OCI-LY1 (cell line): ENCODE results near the gene IFT52.
A peak's percentile ranks its signal among the peaks of the same experiment; 100 is the strongest.

Source experiments
- H2AFZ ChIP-seq: fragments of 200-600 bp; sonication (generic), shearing (Covaris generic); 2 replicates; pipeline ENCODE4 v1.6.0; 2014; ENCODE audit warnings: antibody characterized with exemption, mild to moderate bottlenecking, low read length
- H3F3A ChIP-seq: fragments of 200-600 bp; sonication (generic), shearing (Covaris generic); 2 replicates; pipeline ENCODE4 v1.6.0; 2014; ENCODE audit warnings: mild to moderate bottlenecking, antibody characterized with exemption, low read length, moderate library complexity; ENCODE audit not compliant: insufficient read depth
- H3K27ac ChIP-seq: fragments of 200-600 bp; sonication (generic); 2 replicates; pipeline ENCODE4 v1.5.1; 2014; ENCODE audit warnings: low read length, mixed run types, mild to moderate bottlenecking, low read depth; ENCODE audit not compliant: poor library complexity, severe bottlenecking
- H3K27me3 ChIP-seq: fragments of 200-600 bp; sonication (generic); 2 replicates; pipeline ENCODE4 v1.6.0; 2014; ENCODE audit warnings: antibody characterized with exemption, mild to moderate bottlenecking, low read length, moderate library complexity; ENCODE audit not compliant: insufficient read depth
- H3K36me3 ChIP-seq: fragments of 200-600 bp; sonication (generic); 2 replicates; pipeline ENCODE4 v1.6.1; 2014; ENCODE audit warnings: mild to moderate bottlenecking, antibody characterized with exemption, low read length, moderate library complexity, mixed read lengths; ENCODE audit not compliant: insufficient read depth
- H3K4me1 ChIP-seq: fragments of 200-600 bp; sonication (generic); 2 replicates; pipeline ENCODE4 v1.5.1; 2014; ENCODE audit warnings: mild to moderate bottlenecking, low read length, moderate library complexity; ENCODE audit not compliant: insufficient read depth, severe bottlenecking
- H3K4me2 ChIP-seq: fragments of 200-600 bp; sonication (generic), shearing (Covaris generic); 2 replicates; pipeline ENCODE4 v1.6.1; 2014; ENCODE audit warnings: low read length
- H3K4me3 ChIP-seq: fragments of 200-600 bp; sonication (generic); 2 replicates; pipeline ENCODE4 v1.5.1; 2014; ENCODE audit warnings: low read length, low read depth, mild to moderate bottlenecking, mixed read lengths; ENCODE audit not compliant: poor library complexity, severe bottlenecking
- H3K79me2 ChIP-seq: fragments of 200-600 bp; shearing (Covaris generic); 2 replicates; pipeline ENCODE4 v1.6.1; 2016; ENCODE audit warnings: mixed run types, low read length, mixed read lengths; ENCODE audit not compliant: insufficient read depth
- H3K9ac ChIP-seq: fragments of 200-600 bp; sonication (generic), shearing (Covaris generic); 2 replicates; pipeline ENCODE4 v1.6.1; 2014; ENCODE audit warnings: mild to moderate bottlenecking, low read length, mixed read lengths
- H3K9me2 ChIP-seq: fragments of 200-600 bp; sonication (generic), shearing (Covaris generic); 2 replicates; pipeline ENCODE4 v1.6.1; 2014; ENCODE audit warnings: low read depth, mild to moderate bottlenecking, low read length, mixed read lengths
- H3K9me3 ChIP-seq: fragments of 200-600 bp; shearing (Covaris generic); 2 replicates; pipeline ENCODE4 v1.6.1; 2014; ENCODE audit warnings: low read length, mixed read lengths
- H4K20me1 ChIP-seq: fragments of 200-600 bp; sonication (generic), shearing (Covaris generic); 2 replicates; pipeline ENCODE4 v1.6.0; 2016; ENCODE audit warnings: mild to moderate bottlenecking, low read length; ENCODE audit not compliant: insufficient read depth
- EZH2 ChIP-seq: fragments of 200-600 bp; sonication (generic), shearing (Covaris generic); IDR thresholded peaks from 2 replicates; pipeline ENCODE4 v1.8.0; 2017; ENCODE audit warnings: borderline replicate concordance, mixed run types, mild to moderate bottlenecking, antibody characterized with exemption, low read length, moderate library complexity, mixed read lengths
- TF ChIP-seq, protein P1 (sequence below): fragments of 200-600 bp; sonication (generic), shearing (Covaris generic); IDR thresholded peaks from 2 replicates; pipeline ENCODE4 v1.5.1; 2017; ENCODE audit warnings: mild to moderate bottlenecking, antibody characterized with exemption, low read length, moderate library complexity, mixed read lengths

The IFT52 gene

DNA sequence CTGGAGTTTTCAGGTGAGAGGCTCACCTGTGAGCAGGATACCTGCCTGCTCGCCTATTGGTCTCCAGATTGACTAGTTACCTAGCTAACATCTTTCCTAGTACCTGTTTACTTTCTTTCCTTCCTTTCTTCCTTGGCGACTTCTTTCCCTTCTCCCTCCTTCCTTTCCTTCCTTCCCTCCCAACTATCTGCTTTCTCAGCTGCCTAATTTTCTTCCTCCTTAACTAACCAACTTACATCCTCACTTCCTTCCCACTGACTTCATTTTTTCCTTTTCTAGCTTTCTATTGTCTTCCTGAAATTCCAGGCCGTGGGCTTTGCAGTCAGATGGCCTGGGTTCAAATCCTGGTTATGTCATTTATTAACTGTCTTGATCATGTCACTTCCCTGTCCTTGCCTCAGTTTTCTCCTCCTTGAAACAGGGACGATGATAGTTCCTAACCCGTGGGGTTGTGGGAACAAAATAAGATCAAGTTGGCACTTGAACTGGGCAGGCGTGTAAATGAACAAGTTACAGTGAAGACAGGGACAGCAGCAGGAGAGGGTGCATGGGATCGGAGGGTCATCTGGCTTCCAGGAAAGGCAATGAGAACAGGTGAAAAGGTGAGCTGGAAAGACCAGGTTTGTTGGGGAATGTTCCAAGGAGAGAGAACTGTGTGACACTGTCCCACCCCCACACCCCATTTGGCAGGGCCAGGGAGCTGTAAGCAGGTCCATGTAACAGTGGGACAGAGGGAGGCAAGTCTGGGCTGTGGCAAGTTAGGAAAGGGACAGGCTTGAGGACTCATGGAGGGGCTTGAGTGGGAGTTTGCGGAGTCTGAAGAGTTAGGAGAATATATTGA lies 31.4 kb upstream of the IFT52 start:
- Histone ChIP-seq H3K36me3 (no peaks in the 10 kb centered on the region), H3F3A (no peaks in the 10 kb centered on the region), H3K4me1 (no peaks in the 10 kb centered on the region), H3K27ac (no peak overlapping the region), H2AFZ (no peak overlapping the region), H3K4me3 (no peak overlapping the region), H3K27me3 (no peaks in the 10 kb centered on the region), H3K9ac (no peak overlapping the region), H3K9me3 (no peaks in the 10 kb centered on the region), H3K4me2 (no peak overlapping the region), H4K20me1 (no peaks in the 10 kb centered on the region), H3K9me2 (no peaks in the 10 kb centered on the region), H3K79me2 (no peaks in the 10 kb centered on the region)
- no peak for TF ChIP-seq EZH2
- TF ChIP-seq, protein P1, sequence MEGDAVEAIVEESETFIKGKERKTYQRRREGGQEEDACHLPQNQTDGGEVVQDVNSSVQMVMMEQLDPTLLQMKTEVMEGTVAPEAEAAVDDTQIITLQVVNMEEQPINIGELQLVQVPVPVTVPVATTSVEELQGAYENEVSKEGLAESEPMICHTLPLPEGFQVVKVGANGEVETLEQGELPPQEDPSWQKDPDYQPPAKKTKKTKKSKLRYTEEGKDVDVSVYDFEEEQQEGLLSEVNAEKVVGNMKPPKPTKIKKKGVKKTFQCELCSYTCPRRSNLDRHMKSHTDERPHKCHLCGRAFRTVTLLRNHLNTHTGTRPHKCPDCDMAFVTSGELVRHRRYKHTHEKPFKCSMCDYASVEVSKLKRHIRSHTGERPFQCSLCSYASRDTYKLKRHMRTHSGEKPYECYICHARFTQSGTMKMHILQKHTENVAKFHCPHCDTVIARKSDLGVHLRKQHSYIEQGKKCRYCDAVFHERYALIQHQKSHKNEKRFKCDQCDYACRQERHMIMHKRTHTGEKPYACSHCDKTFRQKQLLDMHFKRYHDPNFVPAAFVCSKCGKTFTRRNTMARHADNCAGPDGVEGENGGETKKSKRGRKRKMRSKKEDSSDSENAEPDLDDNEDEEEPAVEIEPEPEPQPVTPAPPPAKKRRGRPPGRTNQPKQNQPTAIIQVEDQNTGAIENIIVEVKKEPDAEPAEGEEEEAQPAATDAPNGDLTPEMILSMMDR: no peak

DNA sequence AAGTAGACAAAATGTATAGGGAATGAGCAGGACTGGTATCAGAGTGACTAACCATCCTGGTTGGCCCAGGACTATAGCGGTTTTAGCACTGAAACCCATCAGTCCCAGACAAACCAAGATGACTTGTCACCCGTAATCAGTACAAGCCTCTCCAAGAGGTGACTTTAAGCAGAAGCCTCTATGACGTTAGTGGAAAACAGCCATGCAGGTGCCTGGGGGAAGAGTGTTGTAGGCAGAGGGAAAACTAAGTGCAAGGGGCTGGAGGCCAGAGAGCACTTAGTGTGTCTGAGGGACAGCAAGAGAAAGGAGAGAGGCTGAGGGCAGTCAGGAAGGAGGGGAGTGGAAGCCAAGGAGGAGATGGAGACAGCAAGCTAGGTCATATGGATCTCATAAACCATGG lies 29.8 kb upstream of the IFT52 start:
- no peaks in the 10 kb centered on the region for H4K20me1 ChIP-seq
- no peak overlapping the region for H3K27ac ChIP-seq
- no peak overlapping the region for H3K9ac ChIP-seq
- H3F3A ChIP-seq: no peaks in the 10 kb centered on the region
- no peaks in the 10 kb centered on the region for H3K9me2 ChIP-seq
- TF ChIP-seq, protein P1: no peak
- TF ChIP-seq EZH2: no peak
- H3K36me3 ChIP-seq: no peaks in the 10 kb centered on the region
- H3K4me2 ChIP-seq: no peak overlapping the region
- H3K9me3 ChIP-seq: no peaks in the 10 kb centered on the region
- no peaks in the 10 kb centered on the region for H3K27me3 ChIP-seq
- no peak overlapping the region for H2AFZ ChIP-seq
- H3K79me2 ChIP-seq: no peaks in the 10 kb centered on the region
- no peaks in the 10 kb centered on the region for H3K4me1 ChIP-seq
- no peak overlapping the region for H3K4me3 ChIP-seq

DNA sequence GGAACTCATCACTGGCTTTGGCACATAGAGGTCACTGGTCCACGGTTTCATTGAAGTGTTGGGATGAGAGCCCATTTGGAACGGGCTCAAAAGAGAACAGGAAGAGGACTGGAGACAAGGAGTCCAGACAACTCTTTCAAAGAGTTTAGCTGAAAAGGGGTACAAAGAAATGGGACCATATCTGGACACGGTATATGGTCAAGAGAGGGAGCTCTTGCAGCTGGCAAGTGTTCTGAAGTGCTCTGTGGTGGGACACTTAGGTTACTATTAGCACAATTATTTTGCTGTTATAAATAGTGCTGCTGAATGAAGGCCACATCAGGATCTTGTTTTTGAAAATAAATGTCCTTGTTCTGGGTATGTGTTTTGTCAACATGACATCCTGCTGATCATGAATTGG lies 27.3 kb upstream of the IFT52 start:
- no peaks in the 10 kb centered on the region for H3K27me3 ChIP-seq
- no peaks in the 10 kb centered on the region for H3K4me1 ChIP-seq
- no peak overlapping the region for H3K4me2 ChIP-seq
- H3K9me3 ChIP-seq: no peaks in the 10 kb centered on the region
- H3K36me3 ChIP-seq: no peaks in the 10 kb centered on the region
- TF ChIP-seq EZH2: no peak
- TF ChIP-seq, protein P1: peak; percentile 60
- H4K20me1 ChIP-seq: no peaks in the 10 kb centered on the region
- no peak overlapping the region for H3K9ac ChIP-seq
- H3K9me2 ChIP-seq: no peaks in the 10 kb centered on the region
- H3K79me2 ChIP-seq: no peaks in the 10 kb centered on the region
- no peaks in the 10 kb centered on the region for H3F3A ChIP-seq
- H3K4me3 ChIP-seq: no peak overlapping the region
- H2AFZ ChIP-seq: no peak overlapping the region
- H3K27ac ChIP-seq: no peak overlapping the region
